HepG2 (cell line): Measurements from ENCODE around the gene TOMM6. TPM values are rescaled to one million over a fixed set of nuclear protein-coding genes. Genes with fewer than 3 reads are reported as not detected.

Experiments
- ELF3 ChIP-seq: IDR thresholded peaks from 2 replicates; pipeline ENCODE4 v1.6.1; 2016; ENCODE audit warnings: missing genetic modification reagents, missing compliant biosample characterization
- FOXP1 ChIP-seq, 2 experiments: fragments of 450-650 bp in 1 of 2; IDR thresholded peaks; 2 replicates each; pipeline ENCODE4 v1.6.1; 2017 to 2018; ENCODE audit warnings: antibody characterized with exemption in 1 of 2
- FUBP1 ChIP-seq: sonication (generic); formaldehyde crosslinking; IDR thresholded peaks from 2 replicates; pipeline ENCODE4 v1.5.1; 2020; ENCODE audit warnings: missing genetic modification reagents, mild to moderate bottlenecking, borderline replicate concordance
- HNF4G ChIP-seq, 2 experiments: sonication (generic) in 1 of 2; formaldehyde crosslinking in 1 of 2; IDR thresholded peaks; 2 replicates each; pipeline versions ENCODE4 v1.4.0 to v1.6.1; 2011 to 2020; ENCODE audit warnings: borderline replicate concordance in 2 of 2, low read depth in 2 of 2, mild to moderate bottlenecking in 2 of 2, low read length in 1 of 2, missing genetic modification reagents in 1 of 2, moderate library complexity in 1 of 2
- IRF1 ChIP-seq: sonication (generic); formaldehyde crosslinking; IDR thresholded peaks from 2 replicates; pipeline ENCODE4 v1.4.0; 2020; ENCODE audit warnings: low read depth, mild to moderate bottlenecking, missing genetic modification reagents
- JARID2 ChIP-seq: sonication (generic); formaldehyde crosslinking; IDR thresholded peaks from 2 replicates; pipeline ENCODE4 v1.8.1; 2023; ENCODE audit warnings: missing genetic modification reagents, inconsistent platforms; ENCODE audit not compliant: insufficient replicate concordance
- LCORL ChIP-seq, 2 experiments: fragments of 450-650 bp in 1 of 2; sonication (generic) in 1 of 2; formaldehyde crosslinking in 1 of 2; IDR thresholded peaks; 2 replicates each; pipeline versions ENCODE4 v1.5.0 to v1.6.1; 2017 to 2020; ENCODE audit warnings: antibody characterized with exemption in 1 of 2, missing genetic modification reagents in 1 of 2
- MAFG ChIP-seq: sonication (generic); formaldehyde crosslinking; IDR thresholded peaks from 2 replicates; pipeline ENCODE4 v1.5.1; 2020; ENCODE audit warnings: mild to moderate bottlenecking, missing genetic modification reagents
- RELA ChIP-seq: sonication (generic); formaldehyde crosslinking; IDR thresholded peaks from 2 replicates; pipeline ENCODE4 v1.4.0; 2020; ENCODE audit warnings: missing genetic modification reagents
- TP53 ChIP-seq: sonication (generic); formaldehyde crosslinking; conservative IDR thresholded peaks from 2 replicates; pipeline ENCODE4 v1.4.0; 2020; ENCODE audit warnings: missing genetic modification reagents
- ZGPAT ChIP-seq: IDR thresholded peaks from 2 replicates; pipeline ENCODE4 v1.6.1; 2016; ENCODE audit warnings: mild to moderate bottlenecking
- ZNF264 ChIP-seq: sonication (generic); formaldehyde crosslinking; IDR thresholded peaks from 2 replicates; pipeline ENCODE4 v1.4.0; 2020; ENCODE audit warnings: missing genetic modification reagents
- ZNF503 ChIP-seq: sonication (generic); formaldehyde crosslinking; IDR thresholded peaks from 2 replicates; pipeline ENCODE4 v1.4.0; 2020; ENCODE audit warnings: missing genetic modification reagents
- ZNF577 ChIP-seq: sonication (generic); formaldehyde crosslinking; IDR thresholded peaks from 2 replicates; pipeline ENCODE4 v1.4.0; 2020; ENCODE audit warnings: mild to moderate bottlenecking, low read depth, missing genetic modification reagents, borderline replicate concordance
- ZNF614 ChIP-seq: IDR thresholded peaks from 2 replicates; pipeline ENCODE4 v1.6.1; 2018; ENCODE audit warnings: missing biosample characterization, missing genetic modification reagents, inconsistent platforms, borderline replicate concordance
- ZNF749 ChIP-seq: sonication (generic); formaldehyde crosslinking; IDR thresholded peaks from 2 replicates; pipeline ENCODE4 v1.8.0; 2022; ENCODE audit warnings: mild to moderate bottlenecking, missing genetic modification reagents, moderate library complexity, borderline replicate concordance
- ZSCAN25 ChIP-seq: sonication (generic); formaldehyde crosslinking; IDR thresholded peaks from 2 replicates; pipeline ENCODE4 v1.8.0; 2022; ENCODE audit warnings: mild to moderate bottlenecking, missing genetic modification reagents
- ZSCAN5A ChIP-seq: sonication (generic); formaldehyde crosslinking; IDR thresholded peaks from 2 replicates; pipeline ENCODE4 v1.8.0; 2022; ENCODE audit warnings: mild to moderate bottlenecking, missing genetic modification reagents, borderline replicate concordance
- polyA plus RNA-seq, 8 experiments: library from polyadenylated mRNA; depleted of rRNA in 3 of 8; stranded (reverse) in 7 of 8; unstranded in 1 of 8; fragments of >200 nt; fragmentation: Illumina TruSeq in 4 of 8; extraction: Trizol in 4 of 8; gene quantifications; 2 replicates each; pipeline versions ENCODE4 v1.2.1 to v1.2.3, GENCODE V29; 2011 to 2016; ENCODE audit warnings: low read depth in 4 of 8, missing spikeins in 1 of 8, mixed read lengths in 1 of 8; ENCODE audit not compliant: insufficient read depth in 1 of 8
- total RNA-seq, 5 experiments: library from RNA; depleted of rRNA; stranded (reverse); fragments of >200 nt; fragmentation: Illumina TruSeq; extraction: Trizol; gene quantifications; 2 replicates each; pipeline ENCODE4 v1.2.3, GENCODE V29; 2016; ENCODE audit warnings: low read depth in 1 of 5

The TOMM6 gene
- total and polyA plus RNA-seq, 2 of the 13 experiments (the other 11 are each of a cell fraction or from before 2014, with no cell fraction given) = 320 to 321 TPM

- TF ChIP-seq FUBP1 (CRISPR knock-in tag) = no peak
- no peak for TF ChIP-seq ZNF264 (CRISPR knock-in tag)
- no peak for TF ChIP-seq ZNF577
- no peak; the same call in 1 of the 2 replicates for TF ChIP-seq ZSCAN25
- TF ChIP-seq TP53 (CRISPR knock-in tag) = no peak
- TF ChIP-seq ZNF503 (CRISPR knock-in tag) = no peak
- TF ChIP-seq ZNF749 (CRISPR knock-in tag) = no peak
- TF ChIP-seq ELF3 (CRISPR knock-in tag) = no peak
- TF ChIP-seq ZGPAT (CRISPR knock-in tag) = no peak
- no peak for TF ChIP-seq MAFG
- no peak for TF ChIP-seq LCORL (IDR thresholded peaks at IDR 0.05)
- peak; percentile 85 for TF ChIP-seq LCORL (CRISPR knock-in tag; IDR thresholded peaks at IDR 0.05)
- no peak for TF ChIP-seq ZSCAN5A (CRISPR knock-in tag)
- peak; percentile 78 for TF ChIP-seq HNF4G (IDR thresholded peaks at IDR 0.05; ENCODE audit: borderline replicate concordance, low read depth, low read length)
- no peak; the same call in 1 of the 2 replicates for TF ChIP-seq HNF4G (CRISPR knock-in tag; IDR thresholded peaks at IDR 0.05; ENCODE audit: borderline replicate concordance, low read depth)
- TF ChIP-seq IRF1 (CRISPR knock-in tag) = no peak
- TF ChIP-seq RELA (CRISPR knock-in tag) = no peak
- no peak for TF ChIP-seq ZNF614 (CRISPR knock-in tag)
- no peak for TF ChIP-seq JARID2 (CRISPR knock-in tag)
- no peak for TF ChIP-seq FOXP1 (IDR thresholded peaks at IDR 0.05)
- no peak for TF ChIP-seq FOXP1 (CRISPR knock-in tag; IDR thresholded peaks at IDR 0.05)
Observed at GRCh38 chr6:41739041-41739440, 48.5 kb upstream of the TOMM6 start (continued).
